HepG2 (cell line): Measurements from ENCODE around the gene ZBP1. TPM values are rescaled to one million over a fixed set of nuclear protein-coding genes. Genes with fewer than 3 reads are reported as not detected.

ENCODE experiments used
- AGO1 ChIP-seq: fragments of 200-400 bp; formaldehyde crosslinking; IDR thresholded peaks from 2 replicates; pipeline ENCODE4 v1.6.1; 2017; ENCODE audit warnings: mild to moderate bottlenecking, low read depth, low read length, moderate library complexity; ENCODE audit not compliant: poor library complexity, severe bottlenecking
- ATM ChIP-seq: fragments of 450-650 bp; IDR thresholded peaks from 2 replicates; pipeline ENCODE4 v1.7.1; 2017; ENCODE audit warnings: mild to moderate bottlenecking, borderline replicate concordance
- BCL3 ChIP-seq: sonication (generic); formaldehyde crosslinking; IDR thresholded peaks from 2 replicates; pipeline ENCODE4 v1.5.1; 2020; ENCODE audit warnings: mild to moderate bottlenecking, missing genetic modification reagents, moderate library complexity
- BHLHE40 ChIP-seq: IDR thresholded peaks from 2 replicates; pipeline ENCODE4 v1.6.1; 2011; ENCODE audit warnings: low read length, improper control_type of control experiment
- ELF3 ChIP-seq: IDR thresholded peaks from 2 replicates; pipeline ENCODE4 v1.6.1; 2016; ENCODE audit warnings: missing genetic modification reagents, missing compliant biosample characterization
- FOXA3 ChIP-seq: IDR thresholded peaks from 2 replicates; pipeline ENCODE4 v1.6.1; 2016; ENCODE audit warnings: missing genetic modification reagents, missing compliant biosample characterization
- FOXO1 ChIP-seq: sonication (generic); formaldehyde crosslinking; IDR thresholded peaks from 2 replicates; pipeline ENCODE4 v1.4.0; 2020; ENCODE audit warnings: missing genetic modification reagents
- GPN1 ChIP-seq: sonication (generic); formaldehyde crosslinking; IDR thresholded peaks from 2 replicates; pipeline ENCODE4 v1.5.1; 2020; ENCODE audit warnings: missing genetic modification reagents, borderline replicate concordance
- KAT7 ChIP-seq: IDR thresholded peaks from 2 replicates; pipeline ENCODE4 v1.6.1; 2018; ENCODE audit warnings: borderline replicate concordance, missing compliant biosample characterization
- MLLT10 ChIP-seq: sonication (generic); formaldehyde crosslinking; IDR thresholded peaks from 2 replicates; pipeline ENCODE4 v1.4.0; 2020; ENCODE audit warnings: missing genetic modification reagents
- POLR2A ChIP-seq, 2 experiments: IDR thresholded peaks; 2 replicates each; pipeline ENCODE4 v1.6.1; 2011; ENCODE audit warnings: low read depth in 2 of 2, low read length in 2 of 2, mild to moderate bottlenecking in 1 of 2, moderate library complexity in 1 of 2; ENCODE audit not compliant: insufficient read depth in 1 of 2
- SOX6 ChIP-seq, 2 experiments: fragments of 450-650 bp in 1 of 2; sonication (generic) in 1 of 2; formaldehyde crosslinking in 1 of 2; IDR thresholded peaks; 2 replicates each; pipeline versions ENCODE4 v1.4.0 to v1.6.1; 2017 to 2020; ENCODE audit warnings: antibody characterized with exemption in 1 of 2, mild to moderate bottlenecking in 1 of 2, missing genetic modification reagents in 1 of 2
- SRF ChIP-seq: IDR thresholded peaks from 2 replicates; pipeline ENCODE4 v1.6.1; 2011; ENCODE audit warnings: mild to moderate bottlenecking, low read depth, low read length, moderate library complexity
- THAP9 ChIP-seq: sonication (generic); formaldehyde crosslinking; IDR thresholded peaks from 2 replicates; pipeline ENCODE4; 2020; ENCODE audit warnings: missing genetic modification reagents, mild to moderate bottlenecking, borderline replicate concordance
- ZFX ChIP-seq: sonication (generic); formaldehyde crosslinking; IDR thresholded peaks from 2 replicates; pipeline ENCODE4 v1.4.0; 2020; ENCODE audit warnings: mild to moderate bottlenecking, low read depth, missing genetic modification reagents, moderate library complexity
- ZNF275 ChIP-seq: sonication (generic); formaldehyde crosslinking; IDR thresholded peaks from 2 replicates; pipeline ENCODE4 v1.8.0; 2022; ENCODE audit warnings: missing genetic modification reagents, mild to moderate bottlenecking, inconsistent platforms, borderline replicate concordance
- ZNF546 ChIP-seq: sonication (generic); formaldehyde crosslinking; conservative IDR thresholded peaks from 2 replicates; pipeline ENCODE4 v1.8.1; 2023; ENCODE audit warnings: mild to moderate bottlenecking, missing genetic modification reagents
- ZNF558 ChIP-seq: sonication (generic); formaldehyde crosslinking; IDR thresholded peaks from 2 replicates; pipeline ENCODE4 v1.9.0; 2022; ENCODE audit warnings: mild to moderate bottlenecking, missing genetic modification reagents, borderline replicate concordance
- polyA plus RNA-seq, 8 experiments: library from polyadenylated mRNA; depleted of rRNA in 3 of 8; stranded (reverse) in 7 of 8; unstranded in 1 of 8; fragments of >200 nt; fragmentation: Illumina TruSeq in 4 of 8; extraction: Trizol in 4 of 8; gene quantifications; 2 replicates each; pipeline versions ENCODE4 v1.2.1 to v1.2.3, GENCODE V29; 2011 to 2016; ENCODE audit warnings: low read depth in 4 of 8, missing spikeins in 1 of 8, mixed read lengths in 1 of 8; ENCODE audit not compliant: insufficient read depth in 1 of 8
- total RNA-seq, 5 experiments: library from RNA; depleted of rRNA; stranded (reverse); fragments of >200 nt; fragmentation: Illumina TruSeq; extraction: Trizol; gene quantifications; 2 replicates each; pipeline ENCODE4 v1.2.3, GENCODE V29; 2016; ENCODE audit warnings: low read depth in 1 of 5
- TF ChIP-seq, protein P1 (sequence below): sonication (generic); formaldehyde crosslinking; IDR thresholded peaks from 2 replicates; pipeline ENCODE4 v1.4.0; 2020; ENCODE audit warnings: missing genetic modification reagents, mild to moderate bottlenecking, borderline replicate concordance
- TF ChIP-seq, protein P2 (sequence below): sonication (generic); formaldehyde crosslinking; IDR thresholded peaks from 2 replicates; pipeline ENCODE4 v1.4.0; 2020; ENCODE audit warnings: mild to moderate bottlenecking, missing genetic modification reagents
- TF ChIP-seq, protein P3 (sequence below): sonication (generic); formaldehyde crosslinking; IDR thresholded peaks from 2 replicates; pipeline ENCODE4 v1.5.1; 2020; ENCODE audit warnings: mild to moderate bottlenecking, moderate library complexity, missing genetic modification reagents

ZBP1 gene
- total and polyA plus RNA-seq, 2 of the 13 experiments (the other 11 are each of a cell fraction or from before 2014, with no cell fraction given) = not detected

- TF ChIP-seq, protein P1, sequence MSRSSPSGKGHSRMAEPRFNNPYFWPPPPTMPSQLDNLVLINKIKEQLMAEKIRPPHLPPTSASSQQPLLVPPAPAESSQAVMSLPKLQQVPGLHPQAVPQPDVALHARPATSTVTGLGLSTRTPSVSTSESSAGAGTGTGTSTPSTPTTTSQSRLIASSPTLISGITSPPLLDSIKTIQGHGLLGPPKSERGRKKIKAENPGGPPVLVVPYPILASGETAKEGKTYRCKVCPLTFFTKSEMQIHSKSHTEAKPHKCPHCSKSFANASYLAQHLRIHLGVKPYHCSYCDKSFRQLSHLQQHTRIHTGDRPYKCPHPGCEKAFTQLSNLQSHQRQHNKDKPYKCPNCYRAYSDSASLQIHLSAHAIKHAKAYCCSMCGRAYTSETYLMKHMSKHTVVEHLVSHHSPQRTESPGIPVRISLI (CRISPR knock-in tag) = no peak
- TF ChIP-seq ZNF546 (CRISPR knock-in tag) = no peak
- TF ChIP-seq, protein P2, sequence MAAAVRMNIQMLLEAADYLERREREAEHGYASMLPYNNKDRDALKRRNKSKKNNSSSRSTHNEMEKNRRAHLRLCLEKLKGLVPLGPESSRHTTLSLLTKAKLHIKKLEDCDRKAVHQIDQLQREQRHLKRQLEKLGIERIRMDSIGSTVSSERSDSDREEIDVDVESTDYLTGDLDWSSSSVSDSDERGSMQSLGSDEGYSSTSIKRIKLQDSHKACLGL (CRISPR knock-in tag) = 0 out of 2 replicates have a peak, but pooled peaks have one; percentile 5
- no peak for TF ChIP-seq POLR2A (IDR thresholded peaks at IDR 0.05; ENCODE audit: insufficient read depth in 1 of 2, low read depth in 2 of 2, low read length in 2 of 2)
- no peak for TF ChIP-seq ZNF558 (CRISPR knock-in tag)
- peak; percentile 62 for TF ChIP-seq FOXA3
- TF ChIP-seq GPN1 = no peak
- no peak for TF ChIP-seq ZNF275 (CRISPR knock-in tag)
- TF ChIP-seq BHLHE40 = peak; percentile 61
- no peak for TF ChIP-seq SOX6 (IDR thresholded peaks at IDR 0.05)
- TF ChIP-seq SOX6 (CRISPR knock-in tag; IDR thresholded peaks at IDR 0.05) = peak; percentile 44; the same call in 1 of the 2 replicates
- no peak for TF ChIP-seq BCL3 (CRISPR knock-in tag)
- TF ChIP-seq AGO1 = no peak
- no peak for TF ChIP-seq THAP9 (CRISPR knock-in tag)
- TF ChIP-seq, protein P3, sequence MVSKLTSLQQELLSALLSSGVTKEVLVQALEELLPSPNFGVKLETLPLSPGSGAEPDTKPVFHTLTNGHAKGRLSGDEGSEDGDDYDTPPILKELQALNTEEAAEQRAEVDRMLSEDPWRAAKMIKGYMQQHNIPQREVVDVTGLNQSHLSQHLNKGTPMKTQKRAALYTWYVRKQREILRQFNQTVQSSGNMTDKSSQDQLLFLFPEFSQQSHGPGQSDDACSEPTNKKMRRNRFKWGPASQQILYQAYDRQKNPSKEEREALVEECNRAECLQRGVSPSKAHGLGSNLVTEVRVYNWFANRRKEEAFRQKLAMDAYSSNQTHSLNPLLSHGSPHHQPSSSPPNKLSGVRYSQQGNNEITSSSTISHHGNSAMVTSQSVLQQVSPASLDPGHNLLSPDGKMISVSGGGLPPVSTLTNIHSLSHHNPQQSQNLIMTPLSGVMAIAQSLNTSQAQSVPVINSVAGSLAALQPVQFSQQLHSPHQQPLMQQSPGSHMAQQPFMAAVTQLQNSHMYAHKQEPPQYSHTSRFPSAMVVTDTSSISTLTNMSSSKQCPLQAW (CRISPR knock-in tag) = peak; percentile 82; the same call in 1 of the 2 replicates
- TF ChIP-seq FOXO1 = peak; percentile 85
- 0 out of 2 replicates have a peak, but pooled peaks have one; percentile 38 for TF ChIP-seq KAT7 (CRISPR knock-in tag)
- TF ChIP-seq ELF3 (CRISPR knock-in tag) = peak; percentile 48; the same call in 1 of the 2 replicates
- TF ChIP-seq ZFX (CRISPR knock-in tag) = peak; percentile 81
- TF ChIP-seq SRF = no peak
- TF ChIP-seq ATM = no peak
- TF ChIP-seq MLLT10 (CRISPR knock-in tag) = no peak
These were observed 33.8 kb downstream of the ZBP1 start (continued) for GRCh38 chr20:57586370-57586793.
